GM12874 (cell line): ENCODE measurements around the gene OGN.

Source experiments
- TF ChIP-seq, protein P1 (sequence below): IDR thresholded peaks from 2 replicates; pipeline ENCODE4 v1.5.1; 2011; ENCODE audit warnings: low read depth, mild to moderate bottlenecking, control low read depth, low read length, moderate library complexity; ENCODE audit not compliant: insufficient read depth

The OGN gene

DNA sequence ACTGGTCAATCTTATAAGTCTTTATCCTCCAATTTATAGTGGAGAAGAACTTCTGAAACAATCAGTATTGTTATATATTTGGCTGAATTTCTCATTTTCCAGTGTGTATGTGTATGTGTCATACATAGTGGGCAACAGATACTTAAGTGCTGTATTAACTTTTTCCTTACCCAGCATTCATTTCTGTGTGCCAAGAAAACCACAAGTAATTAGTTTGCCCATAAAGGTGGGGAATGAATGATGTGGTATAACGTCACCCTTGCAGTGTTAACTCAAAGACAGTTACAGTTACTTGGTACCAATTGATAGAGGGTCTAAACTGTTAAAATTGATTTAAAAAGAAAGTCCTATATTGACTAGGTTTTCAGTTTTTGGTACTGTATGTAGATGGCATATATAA is 2.0 kb downstream of the OGN start:
- TF ChIP-seq, protein P1, sequence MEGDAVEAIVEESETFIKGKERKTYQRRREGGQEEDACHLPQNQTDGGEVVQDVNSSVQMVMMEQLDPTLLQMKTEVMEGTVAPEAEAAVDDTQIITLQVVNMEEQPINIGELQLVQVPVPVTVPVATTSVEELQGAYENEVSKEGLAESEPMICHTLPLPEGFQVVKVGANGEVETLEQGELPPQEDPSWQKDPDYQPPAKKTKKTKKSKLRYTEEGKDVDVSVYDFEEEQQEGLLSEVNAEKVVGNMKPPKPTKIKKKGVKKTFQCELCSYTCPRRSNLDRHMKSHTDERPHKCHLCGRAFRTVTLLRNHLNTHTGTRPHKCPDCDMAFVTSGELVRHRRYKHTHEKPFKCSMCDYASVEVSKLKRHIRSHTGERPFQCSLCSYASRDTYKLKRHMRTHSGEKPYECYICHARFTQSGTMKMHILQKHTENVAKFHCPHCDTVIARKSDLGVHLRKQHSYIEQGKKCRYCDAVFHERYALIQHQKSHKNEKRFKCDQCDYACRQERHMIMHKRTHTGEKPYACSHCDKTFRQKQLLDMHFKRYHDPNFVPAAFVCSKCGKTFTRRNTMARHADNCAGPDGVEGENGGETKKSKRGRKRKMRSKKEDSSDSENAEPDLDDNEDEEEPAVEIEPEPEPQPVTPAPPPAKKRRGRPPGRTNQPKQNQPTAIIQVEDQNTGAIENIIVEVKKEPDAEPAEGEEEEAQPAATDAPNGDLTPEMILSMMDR: no peak

DNA sequence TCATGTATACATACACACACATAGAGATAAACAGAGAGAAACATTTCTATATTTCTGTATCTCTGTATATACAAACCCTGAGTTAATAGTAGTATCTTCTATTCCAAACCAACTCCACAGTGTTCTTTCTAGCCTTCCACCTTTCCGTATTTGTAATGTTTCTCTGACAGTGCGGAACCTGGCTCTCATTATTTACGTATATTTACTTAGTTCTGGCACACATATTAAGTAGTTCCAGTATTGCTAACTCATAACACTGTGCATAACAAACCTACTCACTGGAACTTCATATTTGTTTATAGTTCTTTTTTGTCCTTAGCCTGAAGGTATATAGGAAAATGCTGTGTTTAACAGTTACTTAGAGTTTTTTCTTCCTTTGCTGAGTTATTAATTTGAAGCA is 6.5 kb downstream of the OGN start:
- TF ChIP-seq, protein P1: no peak

DNA sequence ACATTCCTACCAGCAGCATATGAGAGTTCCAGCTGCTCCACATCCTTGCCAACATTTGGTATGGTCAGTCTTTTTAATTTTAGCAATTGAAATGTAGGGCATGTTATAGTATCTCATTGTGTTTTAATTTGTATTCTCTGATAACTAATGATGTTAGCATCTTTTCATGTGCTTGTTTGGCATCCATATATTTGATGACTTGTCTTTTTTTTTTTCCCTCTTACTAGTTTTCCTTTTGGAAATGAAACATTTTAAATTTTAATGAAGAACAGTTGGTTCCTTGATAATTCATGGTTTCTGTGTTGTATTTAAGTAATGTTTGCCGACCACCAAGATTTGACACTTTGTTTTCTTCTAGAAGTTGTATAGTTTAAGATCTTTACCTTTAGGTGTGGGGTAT is 8.8 kb downstream of the OGN start:
- TF ChIP-seq, protein P1: no peak

DNA sequence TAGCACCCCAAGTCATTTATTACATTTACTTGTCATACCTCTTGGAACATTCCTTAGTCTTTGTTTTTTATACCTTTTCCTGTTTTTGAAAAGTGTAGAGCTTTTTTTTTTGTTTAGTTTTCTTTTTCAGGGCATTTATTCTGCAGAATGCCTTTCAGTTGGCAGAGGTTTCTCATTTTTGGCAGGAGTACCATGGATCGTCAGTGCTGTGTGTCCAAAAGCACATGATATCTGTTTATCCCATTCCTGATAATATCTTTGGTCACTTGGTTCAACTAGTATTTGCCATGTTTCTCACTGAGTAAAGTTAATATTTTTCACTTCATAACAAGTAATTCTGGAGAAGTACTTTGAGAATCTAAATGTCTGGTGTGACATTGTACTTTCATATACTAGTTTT is 10.7 kb downstream of the OGN start:
- TF ChIP-seq, protein P1: no peak

DNA sequence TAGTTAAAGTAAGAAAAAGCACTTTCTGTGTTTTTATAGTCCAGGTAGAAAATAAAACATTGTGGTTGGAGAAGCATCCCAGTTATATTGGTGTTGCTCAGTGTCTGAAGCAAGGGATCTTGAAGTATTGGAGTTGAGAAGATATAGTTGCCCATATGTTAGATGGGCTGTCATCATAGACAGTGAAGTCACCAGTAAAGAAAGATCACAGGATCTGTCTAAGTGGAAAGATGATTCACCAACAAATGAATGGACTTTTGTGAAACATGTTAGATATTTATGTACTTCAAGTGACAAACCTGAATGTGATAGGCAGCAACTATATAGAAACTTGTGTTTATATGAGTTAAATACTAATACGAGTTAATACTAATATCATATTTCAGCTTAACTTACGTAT is 11.7 kb downstream of the OGN start:
- TF ChIP-seq, protein P1: no peak

DNA sequence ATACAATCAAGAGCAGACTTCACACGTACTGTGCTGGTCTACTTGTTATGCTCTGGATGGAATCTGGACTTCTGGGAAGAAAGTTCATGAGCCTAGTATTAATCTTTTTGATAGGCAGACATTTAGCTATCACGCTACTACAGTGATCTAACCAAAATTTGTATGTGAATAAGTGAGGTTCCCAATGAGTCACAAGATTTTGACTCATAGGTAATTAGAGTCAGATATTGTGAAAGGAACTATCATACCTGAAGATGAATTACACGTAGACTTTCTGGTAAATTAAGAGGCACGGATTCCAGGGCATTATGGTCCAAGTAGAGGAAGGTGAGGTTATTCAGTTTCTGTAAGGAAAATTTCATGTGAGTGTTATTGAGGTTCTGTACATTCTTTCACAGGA is 18.4 kb downstream of the OGN start:
- TF ChIP-seq, protein P1: no peak

DNA sequence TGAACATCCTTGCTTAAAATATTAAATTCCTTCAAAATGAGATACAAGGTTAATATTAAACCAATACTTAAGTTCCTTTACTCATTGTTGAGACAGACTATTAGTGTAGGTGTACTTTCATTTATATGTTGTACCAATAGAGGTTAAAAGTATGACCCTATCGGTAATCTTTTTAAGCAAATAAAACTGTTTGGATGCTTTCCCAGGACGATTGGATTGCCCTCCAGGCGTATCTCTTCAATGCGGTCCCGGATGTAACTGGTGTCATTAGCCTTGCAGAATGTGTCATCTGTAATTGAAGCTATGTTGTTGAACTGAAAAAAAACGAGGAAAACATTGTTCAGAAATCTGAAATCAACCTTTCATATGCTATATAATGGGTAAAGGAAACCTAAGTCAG is 18.9 kb downstream of the OGN start:
- TF ChIP-seq, protein P1: no peak

DNA sequence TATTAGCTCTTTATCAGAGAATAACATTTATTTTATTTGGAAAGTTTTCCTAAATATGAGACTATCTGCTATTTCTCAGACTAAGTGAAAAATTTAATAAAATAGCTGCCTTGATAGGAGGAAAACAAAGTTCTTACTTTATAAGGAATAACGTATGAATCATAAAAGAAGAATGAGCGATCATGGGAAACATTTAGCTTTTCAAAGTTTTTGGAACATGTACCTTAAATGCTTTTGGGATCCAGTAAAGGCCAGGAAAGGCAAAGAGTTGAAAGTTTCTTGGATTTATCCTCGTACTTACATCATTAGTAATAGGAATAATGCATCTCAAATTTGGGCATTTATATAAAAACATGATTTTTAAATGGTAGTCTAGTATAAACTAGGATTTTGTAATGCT is 19.4 kb downstream of the OGN start:
- TF ChIP-seq, protein P1: no peak
